ENCODE measurements around the gene DPPA2.

DNA sequence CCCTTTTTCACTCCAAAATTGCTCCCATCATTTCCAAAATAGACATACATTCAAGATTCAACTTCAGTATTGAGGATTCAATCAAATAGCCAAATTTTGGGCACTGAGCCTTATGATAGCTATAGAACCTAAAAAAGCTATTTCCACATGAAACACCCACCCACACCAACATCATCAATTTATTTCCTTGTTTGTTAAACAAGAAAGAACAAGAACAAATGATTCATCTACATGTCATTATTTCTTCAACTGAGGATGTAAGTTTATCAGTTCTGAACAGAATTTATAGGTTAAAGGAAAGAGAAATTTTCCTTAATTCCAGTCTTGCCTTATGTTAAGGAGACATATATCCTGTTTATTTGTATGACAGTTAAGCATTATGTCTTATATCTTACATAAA is 32.2 kb downstream of the DPPA2 start:
- TF ChIP-seq CTCF (conservative IDR thresholded peaks at IDR 0.05), result no peak
- TF ChIP-seq EZH2 (IDR thresholded peaks at IDR 0.05; ENCODE audit: low read depth), result no peak

All from PC-9 (cell line).